ENCODE results near the gene TBC1D7.

The TBC1D7 gene

GRCh38 chr6:13319891-13320564 lies 8.3 kb downstream of the TBC1D7 start:
- DNase-seq (ENCODE audit: low read depth in 2 of 2) = no peak

- no peak for DNase-seq (ENCODE audit: low read depth in 2 of 2)
Observed at GRCh38 chr6:13318821-13319220, 9.5 kb downstream of the TBC1D7 start.

GRCh38 chr6:13315896-13316295 lies 12.4 kb downstream of the TBC1D7 start:
- DNase-seq (ENCODE audit: low read depth in 2 of 2) = no peak

GRCh38 chr6:13314806-13315205 lies 13.5 kb downstream of the TBC1D7 start:
- no peak for DNase-seq (ENCODE audit: low read depth in 2 of 2)

GRCh38 chr6:13311155-13311554 lies 17.2 kb downstream of the TBC1D7 start:
- DNase-seq (ENCODE audit: low read depth in 2 of 2) = no peak

GRCh38 chr6:13308332-13308731 lies 20.0 kb downstream of the TBC1D7 start:
- no peak for DNase-seq (ENCODE audit: low read depth in 2 of 2)

GRCh38 chr6:13307508-13307995 lies 20.8 kb downstream of the TBC1D7 start:
- no peak for DNase-seq (ENCODE audit: low read depth in 2 of 2)

GRCh38 chr6:13305791-13306190 lies 22.5 kb downstream of the TBC1D7 start:
- DNase-seq (ENCODE audit: low read depth in 2 of 2) = no peak

- no peak for DNase-seq (ENCODE audit: low read depth in 2 of 2)
Observed at GRCh38 chr6:13305288-13305687, 23.0 kb downstream of the TBC1D7 start.

GRCh38 chr6:13304580-13305260 lies 23.6 kb downstream of the TBC1D7 start:
- DNase-seq (ENCODE audit: low read depth in 2 of 2) = no peak

- DNase-seq (ENCODE audit: low read depth in 2 of 2) = no peak
Observed at GRCh38 chr6:13304101-13304500, 24.2 kb downstream of the TBC1D7 start.

GRCh38 chr6:13303668-13304017 lies 24.7 kb downstream of the TBC1D7 start:
- peak; percentile 9 to 15 for DNase-seq (ENCODE audit: low read depth in 2 of 2)

GRCh38 chr6:13302751-13303667 lies 25.3 kb downstream of the TBC1D7 start:
- peak; percentile 14 to 48 for DNase-seq (ENCODE audit: low read depth in 2 of 2)

GRCh38 chr6:13302291-13302690 lies 26.0 kb downstream of the TBC1D7 start:
- no peak for DNase-seq (ENCODE audit: low read depth in 2 of 2)

- DNase-seq (ENCODE audit: low read depth in 2 of 2) = no peak
Observed at GRCh38 chr6:13300643-13301590, 27.4 kb downstream of the TBC1D7 start.

- no peak for DNase-seq (ENCODE audit: low read depth in 2 of 2)
Observed at GRCh38 chr6:13299918-13300317, 28.4 kb downstream of the TBC1D7 start.

- no peak for DNase-seq (ENCODE audit: low read depth in 2 of 2)
Observed at GRCh38 chr6:13299403-13299821, 28.9 kb downstream of the TBC1D7 start.

GRCh38 chr6:13298446-13298845 lies 29.9 kb downstream of the TBC1D7 start:
- DNase-seq (ENCODE audit: low read depth in 2 of 2) = no peak

GRCh38 chr6:13297391-13297790 lies 30.9 kb downstream of the TBC1D7 start:
- DNase-seq (ENCODE audit: low read depth in 2 of 2) = no peak

- no peak for DNase-seq (ENCODE audit: low read depth in 2 of 2)
Observed at GRCh38 chr6:13296536-13296997, 31.8 kb downstream of the TBC1D7 start.

GRCh38 chr6:13295576-13295975 lies 32.8 kb downstream of the TBC1D7 start:
- no peak for DNase-seq (ENCODE audit: low read depth in 2 of 2)
